Measurements from ENCODE around the gene GSG1L.

DNA sequence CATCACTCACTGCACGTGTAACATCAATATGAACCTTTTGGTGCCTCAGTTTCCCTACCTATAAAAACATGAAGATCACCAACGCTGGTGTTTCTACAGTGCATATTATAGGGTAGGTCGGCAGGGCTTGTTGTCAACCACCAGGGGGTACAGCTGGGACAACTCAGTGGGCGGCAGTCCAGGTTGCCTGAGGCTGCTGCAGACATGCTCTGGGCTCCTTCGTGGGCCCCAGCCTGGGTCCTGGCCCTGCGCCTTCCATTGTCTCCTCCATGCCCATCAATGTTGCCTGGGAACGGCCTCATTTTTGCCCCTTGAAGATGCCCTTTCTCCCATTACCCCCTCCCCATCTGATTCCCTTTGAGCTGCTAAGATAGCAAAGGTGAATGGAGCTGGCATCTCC lies 89.8 kb downstream of the GSG1L start:
- no peak for TF ChIP-seq REST (IDR thresholded peaks at IDR 0.05; ENCODE audit: low read depth)
- no peak for TF ChIP-seq CEBPB (IDR thresholded peaks at IDR 0.05)
- TF ChIP-seq TCF12 (IDR thresholded peaks at IDR 0.05; ENCODE audit: low read depth): no peak
- no peak for TF ChIP-seq EP300 (IDR thresholded peaks at IDR 0.05; ENCODE audit: borderline replicate concordance)
- TF ChIP-seq RAD21 (IDR thresholded peaks at IDR 0.05; ENCODE audit: low read depth): no peak
